Mononuclear cell (primary cell): Measurements from ENCODE around the gene ITGA1. TPM values are rescaled to one million over a fixed set of nuclear protein-coding genes. Genes with fewer than 3 reads are reported as not detected.
"Not testable (repeated sequence)": the region's sequence is repeated elsewhere in the genome, so short reads cannot be mapped to it uniquely, and the experiment has no call there.

Experiments
- H3K27me3 ChIP-seq: 2 replicates; pipeline ENCODE4 v1.6.0; 2011; ENCODE audit warnings: low read length, control low read depth; ENCODE audit not compliant: insufficient read depth
- H3K4me1 ChIP-seq: 2 replicates; pipeline ENCODE4 v1.5.1; 2011; ENCODE audit warnings: mild to moderate bottlenecking, low read length, control low read depth; ENCODE audit not compliant: insufficient read depth
- H3K4me3 ChIP-seq: 2 replicates; pipeline ENCODE4 v1.5.1; 2011; ENCODE audit warnings: mild to moderate bottlenecking, low read length, moderate library complexity
- H3K9me3 ChIP-seq: 2 replicates; pipeline ENCODE4 v1.5.1; 2011; ENCODE audit warnings: low read depth, mild to moderate bottlenecking, control low read depth, low read length
- total RNA-seq: library from RNA; depleted of rRNA; stranded (reverse); fragments of >200 nt; gene quantifications from one replicate; pipeline ENCODE4 v1.2.3, GENCODE V29; 2012

Gene ITGA1
- total RNA-seq, 1 donor = 0.84 TPM

- H3K27me3 ChIP-seq = no peaks in the 10 kb centered on the region
- peaks cover 51% of the 10 kb centered on the region for H3K4me1 ChIP-seq
- H3K4me3 ChIP-seq = no peak overlapping the region
- no peaks in the 10 kb centered on the region for H3K9me3 ChIP-seq
Measured at GRCh38 chr5:52802272-52802973, 14.7 kb downstream of the ITGA1 start.

GRCh38 chr5:52802974-52803336 lies 15.2 kb downstream of the ITGA1 start:
- no peaks in the 10 kb centered on the region for H3K9me3 ChIP-seq
- no peaks in the 10 kb centered on the region for H3K27me3 ChIP-seq
- peaks cover 51% of the 10 kb centered on the region for H3K4me1 ChIP-seq
- H3K4me3 ChIP-seq = no peak overlapping the region

- no peaks in the 10 kb centered on the region for H3K9me3 ChIP-seq
- no peak overlapping the region for H3K4me3 ChIP-seq
- H3K4me1 ChIP-seq = peaks cover 42% of the 10 kb centered on the region
Measured at GRCh38 chr5:52804387-52804791, 16.7 kb downstream of the ITGA1 start.

GRCh38 chr5:52804981-52805380 lies 17.3 kb downstream of the ITGA1 start:
- H3K4me3 ChIP-seq = no peak overlapping the region
- no peaks in the 10 kb centered on the region for H3K9me3 ChIP-seq
- H3K4me1 ChIP-seq = peaks cover 47% of the 10 kb centered on the region
- no peaks in the 10 kb centered on the region for H3K27me3 ChIP-seq

More at GRCh38 chr5:52804387-52804791, 16.7 kb downstream of the ITGA1 start:
- H3K27me3 ChIP-seq = no peaks in the 10 kb centered on the region

- no peak overlapping the region for H3K4me3 ChIP-seq
- no peaks in the 10 kb centered on the region for H3K27me3 ChIP-seq
- H3K4me1 ChIP-seq = peaks cover 49% of the 10 kb centered on the region
- no peaks in the 10 kb centered on the region for H3K9me3 ChIP-seq
Measured at GRCh38 chr5:52805615-52806014, 17.9 kb downstream of the ITGA1 start.

- Histone ChIP-seq H3K4me1 (peaks cover 49% of the 10 kb centered on the region), H3K9me3 (no peaks in the 10 kb centered on the region), H3K27me3 (no peaks in the 10 kb centered on the region), H3K4me3 (no peak overlapping the region)
Measured at GRCh38 chr5:52807037-52807436, 19.3 kb downstream of the ITGA1 start.

GRCh38 chr5:52807723-52808122 lies 20.0 kb downstream of the ITGA1 start:
- no peaks in the 10 kb centered on the region for H3K9me3 ChIP-seq
- H3K27me3 ChIP-seq = no peaks in the 10 kb centered on the region
- no peak overlapping the region for H3K4me3 ChIP-seq
- peaks cover 53% of the 10 kb centered on the region for H3K4me1 ChIP-seq

GRCh38 chr5:52808316-52808901 lies 20.7 kb downstream of the ITGA1 start:
- Histone ChIP-seq H3K4me1 (peaks cover 51% of the 10 kb centered on the region), H3K4me3 (no peak overlapping the region), H3K9me3 (no peaks in the 10 kb centered on the region), H3K27me3 (no peaks in the 10 kb centered on the region)

GRCh38 chr5:52809884-52810283 lies 22.2 kb downstream of the ITGA1 start:
- H3K4me1 ChIP-seq = peaks cover 43% of the 10 kb centered on the region

GRCh38 chr5:52810426-52810825 lies 22.7 kb downstream of the ITGA1 start:
- H3K27me3 ChIP-seq = no peaks in the 10 kb centered on the region
- H3K4me1 ChIP-seq = peaks cover 38% of the 10 kb centered on the region
- no peaks in the 10 kb centered on the region for H3K9me3 ChIP-seq
- no peak overlapping the region for H3K4me3 ChIP-seq

More at GRCh38 chr5:52809884-52810283, 22.2 kb downstream of the ITGA1 start:
- Histone ChIP-seq H3K27me3 (no peaks in the 10 kb centered on the region), H3K4me3 (no peak overlapping the region), H3K9me3 (no peaks in the 10 kb centered on the region)

GRCh38 chr5:52811067-52811749 lies 23.5 kb downstream of the ITGA1 start:
- no peak overlapping the region for H3K4me3 ChIP-seq
- H3K4me1 ChIP-seq = peaks cover 34% of the 10 kb centered on the region
- no peaks in the 10 kb centered on the region for H3K9me3 ChIP-seq
- H3K27me3 ChIP-seq = no peaks in the 10 kb centered on the region

- peaks cover 27% of the 10 kb centered on the region for H3K4me1 ChIP-seq
- no peak overlapping the region for H3K4me3 ChIP-seq
- no peaks in the 10 kb centered on the region for H3K27me3 ChIP-seq
- H3K9me3 ChIP-seq = no peaks in the 10 kb centered on the region
Measured at GRCh38 chr5:52814352-52815148, 26.8 kb downstream of the ITGA1 start.

- Histone ChIP-seq H3K9me3 (no peaks in the 10 kb centered on the region), H3K27me3 (no peaks in the 10 kb centered on the region), H3K4me1 (no peaks in the 10 kb centered on the region), H3K4me3 (no peak overlapping the region)
Measured at GRCh38 chr5:52817818-52818217, 30.1 kb downstream of the ITGA1 start.

- Histone ChIP-seq H3K4me3 (no peak overlapping the region), H3K4me1 (no peaks in the 10 kb centered on the region)
Measured at GRCh38 chr5:52818360-52818759, 30.6 kb downstream of the ITGA1 start.

GRCh38 chr5:52818807-52819206 lies 31.1 kb downstream of the ITGA1 start:
- H3K9me3 ChIP-seq, H3K27me3 ChIP-seq: not testable (repeated sequence)

More at GRCh38 chr5:52818360-52818759, 30.6 kb downstream of the ITGA1 start:
- Histone ChIP-seq H3K27me3 (no peaks in the 10 kb centered on the region), H3K9me3 (no peaks in the 10 kb centered on the region)

More at GRCh38 chr5:52818807-52819206, 31.1 kb downstream of the ITGA1 start:
- H3K4me1 ChIP-seq, H3K4me3 ChIP-seq: not testable (repeated sequence)
